GM19099 (cell line): ENCODE measurements around the gene CASK.

Experiments used
- POLR2A ChIP-seq: IDR thresholded peaks from 3 replicates; pipeline ENCODE4 v1.6.1; 2011; ENCODE audit warnings: low read depth; ENCODE audit not compliant: insufficient read length; ENCODE audit errors: extremely low read depth

Gene CASK

GRCh38 chrX:41733939-41734338 lies 189.4 kb downstream of the CASK start:
- TF ChIP-seq POLR2A: no peak

- no peak for TF ChIP-seq POLR2A
Observed at GRCh38 chrX:41732260-41732659, 191.1 kb downstream of the CASK start.

- no peak for TF ChIP-seq POLR2A
Observed at GRCh38 chrX:41730081-41730480, 193.3 kb downstream of the CASK start.

GRCh38 chrX:41728125-41728524 lies 195.2 kb downstream of the CASK start:
- no peak for TF ChIP-seq POLR2A

GRCh38 chrX:41723826-41724225 lies 199.5 kb downstream of the CASK start, which contains the start of gene GPR82:
Gene GPR82 (plus strand): TSS chrX:41724181. CDS start chrX:41727027, 2,846 bp downstream.
- no peak for TF ChIP-seq POLR2A

GRCh38 chrX:41722816-41723618 lies 200.3 kb downstream of the CASK start:
- TF ChIP-seq POLR2A: no peak

GRCh38 chrX:41722214-41722613 lies 201.1 kb downstream of the CASK start:
- no peak for TF ChIP-seq POLR2A

GRCh38 chrX:41721590-41721989 lies 201.8 kb downstream of the CASK start:
- TF ChIP-seq POLR2A: no peak

- TF ChIP-seq POLR2A: no peak
Observed at GRCh38 chrX:41720125-41720779, 203.1 kb downstream of the CASK start.

- no peak for TF ChIP-seq POLR2A
Observed at GRCh38 chrX:41718481-41719235, 204.7 kb downstream of the CASK start.

- no peak for TF ChIP-seq POLR2A
Observed at GRCh38 chrX:41716767-41717473, 206.4 kb downstream of the CASK start.

GRCh38 chrX:41716222-41716621 lies 207.1 kb downstream of the CASK start:
- no peak for TF ChIP-seq POLR2A

- no peak for TF ChIP-seq POLR2A
Observed at GRCh38 chrX:41711021-41711667, 212.2 kb downstream of the CASK start.

GRCh38 chrX:41708486-41708885 lies 214.9 kb downstream of the CASK start:
- no peak for TF ChIP-seq POLR2A
